ENCODE results near the gene IFIT5. TPM values are rescaled to one million over a fixed set of nuclear protein-coding genes. Genes with fewer than 3 reads are reported as not detected.

Gene IFIT5
- total RNA-seq, 2 donors from 2014 or later, result 11.5 TPM

GRCh38 chr10:89463846-89464537, 49.6 kb downstream of the IFIT5 start:
- Histone ChIP-seq H3K4me3 (no peak overlapping the region), H3K9me3 (no peaks in the 10 kb centered on the region), H3K36me3 (no peaks in the 10 kb centered on the region), H3K27me3 (replicated peaks; ENCODE audit: insufficient read depth) (no peaks in the 10 kb centered on the region), H3K27ac (no peak overlapping the region), H3K4me1 (replicated peaks) (no peaks in the 10 kb centered on the region)
- TF ChIP-seq POLR2A (IDR thresholded peaks at IDR 0.05) (no peak), POLR2AphosphoS5 (IDR thresholded peaks at IDR 0.05) (no peak), CTCF (IDR thresholded peaks at IDR 0.05) (no peak)
- no peak for DNase-seq (ENCODE audit: low spot score)
- intact Hi-C loops (cut with DNase I), result no loop called here
- WGBS, result 86% methylated on average over 6 of the region's 6 CpGs

GRCh38 chr10:89465196-89465595, 50.8 kb downstream of the IFIT5 start:
- H3K27ac ChIP-seq, result no peak overlapping the region
- 22% methylated on average over 2 of the region's 2 CpGs for WGBS
- H3K4me1 ChIP-seq (replicated peaks), result no peaks in the 10 kb centered on the region
- no peaks in the 10 kb centered on the region for H3K27me3 ChIP-seq (replicated peaks; ENCODE audit: insufficient read depth)
- no peak for TF ChIP-seq POLR2A (IDR thresholded peaks at IDR 0.05)
- no peak for TF ChIP-seq POLR2AphosphoS5 (IDR thresholded peaks at IDR 0.05)
- TF ChIP-seq CTCF (IDR thresholded peaks at IDR 0.05), result no peak
- H3K4me3 ChIP-seq, result no peak overlapping the region
- no peaks in the 10 kb centered on the region for H3K9me3 ChIP-seq
- DNase-seq (ENCODE audit: low spot score), result no peak
- H3K36me3 ChIP-seq, result no peaks in the 10 kb centered on the region
- intact Hi-C loops (cut with DNase I), result no loop called here

- no peak for DNase-seq (ENCODE audit: low spot score)
- Histone ChIP-seq H3K4me3 (no peak overlapping the region), H3K27ac (no peak overlapping the region), H3K27me3 (replicated peaks; ENCODE audit: insufficient read depth) (no peaks in the 10 kb centered on the region), H3K9me3 (no peaks in the 10 kb centered on the region), H3K36me3 (no peaks in the 10 kb centered on the region), H3K4me1 (replicated peaks) (no peaks in the 10 kb centered on the region)
- TF ChIP-seq CTCF (IDR thresholded peaks at IDR 0.05), result peak in 1 of 4 experiments; percentile 22
- TF ChIP-seq POLR2A (IDR thresholded peaks at IDR 0.05), result no peak
- intact Hi-C loops (cut with DNase I), result no loop called here
- 21% methylated on average over 3 of the region's 3 CpGs for WGBS
Observed at GRCh38 chr10:89466599-89467035, 52.2 kb downstream of the IFIT5 start.

GRCh38 chr10:89468191-89468965, 54.0 kb downstream of the IFIT5 start:
- Histone ChIP-seq H3K4me1 (replicated peaks) (no peaks in the 10 kb centered on the region), H3K4me3 (no peak overlapping the region), H3K9me3 (no peaks in the 10 kb centered on the region), H3K27ac (no peak overlapping the region), H3K36me3 (no peaks in the 10 kb centered on the region), H3K27me3 (replicated peaks; ENCODE audit: insufficient read depth) (no peaks in the 10 kb centered on the region)
- no peak for TF ChIP-seq POLR2A (IDR thresholded peaks at IDR 0.05)
- TF ChIP-seq POLR2AphosphoS5 (IDR thresholded peaks at IDR 0.05), result no peak
- no peak for TF ChIP-seq CTCF (IDR thresholded peaks at IDR 0.05)
- intact Hi-C loops (cut with DNase I), result no loop called here
- 78% methylated on average over 9 of the region's 9 CpGs for WGBS
- DNase-seq (ENCODE audit: low spot score), result no peak

- no peaks in the 10 kb centered on the region for H3K4me1 ChIP-seq (replicated peaks)
- H3K36me3 ChIP-seq, result no peaks in the 10 kb centered on the region
- no peak for TF ChIP-seq POLR2A (IDR thresholded peaks at IDR 0.05)
- TF ChIP-seq CTCF (IDR thresholded peaks at IDR 0.05), result no peak
- TF ChIP-seq POLR2AphosphoS5 (IDR thresholded peaks at IDR 0.05), result no peak
- no peaks in the 10 kb centered on the region for H3K9me3 ChIP-seq
- intact Hi-C loops (cut with DNase I), result no loop called here
- no peak overlapping the region for H3K27ac ChIP-seq
- H3K4me3 ChIP-seq, result no peak overlapping the region
- H3K27me3 ChIP-seq (replicated peaks; ENCODE audit: insufficient read depth), result no peaks in the 10 kb centered on the region
- no peak for DNase-seq (ENCODE audit: low spot score)
Observed at GRCh38 chr10:89469517-89469916, 55.1 kb downstream of the IFIT5 start.
